ENCODE results near the gene AKT3.

GRCh38 chr1:243642936-243643335, 207.1 kb downstream of the AKT3 start:
- no peak for TF ChIP-seq CTCF (conservative IDR thresholded peaks at IDR 0.05)
- no peak for TF ChIP-seq EZH2 (IDR thresholded peaks at IDR 0.05; ENCODE audit: low read depth)

Data from PC-9 (cell line).